ENCODE results near the gene ARFGAP3.

DNA sequence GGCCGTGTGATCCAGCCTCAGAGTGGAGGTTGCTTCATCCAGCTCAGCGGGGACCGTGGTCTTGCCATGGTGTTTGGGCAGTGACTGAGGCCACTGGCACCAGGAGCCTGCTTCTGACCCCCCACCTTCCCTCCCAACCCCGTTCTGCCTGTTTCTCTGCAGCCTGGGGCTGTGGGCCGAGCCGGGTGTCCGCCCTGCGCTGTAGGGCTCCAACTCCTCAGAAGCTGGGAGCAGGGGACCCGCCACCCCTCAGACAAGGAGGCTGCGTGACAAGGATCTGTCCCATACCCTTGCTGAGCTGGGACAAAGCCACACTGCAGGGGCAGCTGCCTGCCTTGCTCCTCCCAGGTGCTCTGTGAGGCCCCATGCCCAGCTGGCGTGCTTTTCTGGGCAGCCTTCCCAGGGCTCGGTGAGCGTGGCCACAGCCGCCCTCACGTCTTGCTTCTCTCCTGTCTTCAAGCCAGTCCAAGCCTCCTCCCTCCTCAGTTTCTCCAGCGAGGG lies 11.7 kb upstream of the ARFGAP3 start:
- TF ChIP-seq, protein P1, sequence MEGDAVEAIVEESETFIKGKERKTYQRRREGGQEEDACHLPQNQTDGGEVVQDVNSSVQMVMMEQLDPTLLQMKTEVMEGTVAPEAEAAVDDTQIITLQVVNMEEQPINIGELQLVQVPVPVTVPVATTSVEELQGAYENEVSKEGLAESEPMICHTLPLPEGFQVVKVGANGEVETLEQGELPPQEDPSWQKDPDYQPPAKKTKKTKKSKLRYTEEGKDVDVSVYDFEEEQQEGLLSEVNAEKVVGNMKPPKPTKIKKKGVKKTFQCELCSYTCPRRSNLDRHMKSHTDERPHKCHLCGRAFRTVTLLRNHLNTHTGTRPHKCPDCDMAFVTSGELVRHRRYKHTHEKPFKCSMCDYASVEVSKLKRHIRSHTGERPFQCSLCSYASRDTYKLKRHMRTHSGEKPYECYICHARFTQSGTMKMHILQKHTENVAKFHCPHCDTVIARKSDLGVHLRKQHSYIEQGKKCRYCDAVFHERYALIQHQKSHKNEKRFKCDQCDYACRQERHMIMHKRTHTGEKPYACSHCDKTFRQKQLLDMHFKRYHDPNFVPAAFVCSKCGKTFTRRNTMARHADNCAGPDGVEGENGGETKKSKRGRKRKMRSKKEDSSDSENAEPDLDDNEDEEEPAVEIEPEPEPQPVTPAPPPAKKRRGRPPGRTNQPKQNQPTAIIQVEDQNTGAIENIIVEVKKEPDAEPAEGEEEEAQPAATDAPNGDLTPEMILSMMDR (conservative IDR thresholded peaks at IDR 0.05; ENCODE audit: low read length) = no peak
- no peak for TF ChIP-seq EZH2phosphoT487 (IDR thresholded peaks at IDR 0.05; ENCODE audit: borderline replicate concordance)

All from Loucy (cell line).